ENCODE measurements around the gene DOK4.

The DOK4 gene

DNA sequence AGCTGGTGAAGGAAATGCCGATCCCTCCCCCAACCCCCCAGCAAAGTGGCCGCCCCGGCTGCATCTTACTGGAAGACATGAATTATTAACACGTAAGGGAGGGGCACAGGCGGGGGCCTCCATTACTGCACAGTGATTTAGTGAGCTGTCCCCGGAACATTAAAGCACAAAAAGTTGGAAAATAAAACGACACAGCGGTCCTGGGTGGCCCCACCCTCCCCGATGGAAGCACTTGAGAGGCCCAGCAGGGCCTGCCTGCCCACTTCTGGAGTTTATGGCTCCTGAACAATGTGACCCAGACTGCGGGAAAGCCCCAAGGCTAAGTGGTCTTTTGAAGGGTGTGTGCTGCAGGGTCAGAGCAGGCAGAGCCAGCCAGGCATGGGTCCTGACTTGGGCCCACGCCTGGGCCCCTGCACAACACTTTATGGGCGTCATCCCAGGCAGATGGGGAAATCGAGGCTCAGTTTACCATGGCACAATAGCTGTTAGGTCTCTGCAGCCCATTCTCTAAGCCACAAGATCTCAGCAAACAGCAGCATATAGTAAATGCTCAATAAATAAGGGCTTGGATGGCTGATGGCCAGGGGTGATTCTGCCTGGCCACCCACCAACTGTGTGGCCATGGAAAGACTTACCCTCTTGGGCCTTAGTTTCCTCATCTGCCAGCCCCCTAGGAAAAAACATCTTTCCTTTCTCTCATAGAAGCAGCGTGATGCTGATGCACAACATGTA lies 27.2 kb upstream of the DOK4 start:
- Histone ChIP-seq H3K27ac (ENCODE audit: low read depth, low read length) (no peak overlapping the region), H3K36me3 (ENCODE audit: control insufficient read depth, low read length) (no peaks in the 10 kb centered on the region; the same call in 1 of the 2 replicates), H3F3A (ENCODE audit: control insufficient read depth, insufficient read depth) (no peaks in the 10 kb centered on the region), H3K79me2 (ENCODE audit: control insufficient read depth, low read length) (no peaks in the 10 kb centered on the region), H3K27me3 (ENCODE audit: control insufficient read depth, low read length) (no peaks in the 10 kb centered on the region), H3K9me2 (replicated peaks; ENCODE audit: control insufficient read depth, low read length) (no peaks in the 10 kb centered on the region), H3K4me2 (ENCODE audit: low read length) (no peak overlapping the region), H3K4me3 (ENCODE audit: low read length) (no peak overlapping the region), H3K4me1 (ENCODE audit: control insufficient read depth, low read length) (no peaks in the 10 kb centered on the region), H4K20me1 (ENCODE audit: control insufficient read depth, insufficient read depth, low read depth, low read length) (no peaks in the 10 kb centered on the region), H3K9me3 (ENCODE audit: control insufficient read depth, insufficient read depth, low read length) (no peaks in the 10 kb centered on the region)
- no peak for TF ChIP-seq EZH2phosphoT487 (IDR thresholded peaks at IDR 0.05; ENCODE audit: borderline replicate concordance, low read length)
- TF ChIP-seq, protein P1, sequence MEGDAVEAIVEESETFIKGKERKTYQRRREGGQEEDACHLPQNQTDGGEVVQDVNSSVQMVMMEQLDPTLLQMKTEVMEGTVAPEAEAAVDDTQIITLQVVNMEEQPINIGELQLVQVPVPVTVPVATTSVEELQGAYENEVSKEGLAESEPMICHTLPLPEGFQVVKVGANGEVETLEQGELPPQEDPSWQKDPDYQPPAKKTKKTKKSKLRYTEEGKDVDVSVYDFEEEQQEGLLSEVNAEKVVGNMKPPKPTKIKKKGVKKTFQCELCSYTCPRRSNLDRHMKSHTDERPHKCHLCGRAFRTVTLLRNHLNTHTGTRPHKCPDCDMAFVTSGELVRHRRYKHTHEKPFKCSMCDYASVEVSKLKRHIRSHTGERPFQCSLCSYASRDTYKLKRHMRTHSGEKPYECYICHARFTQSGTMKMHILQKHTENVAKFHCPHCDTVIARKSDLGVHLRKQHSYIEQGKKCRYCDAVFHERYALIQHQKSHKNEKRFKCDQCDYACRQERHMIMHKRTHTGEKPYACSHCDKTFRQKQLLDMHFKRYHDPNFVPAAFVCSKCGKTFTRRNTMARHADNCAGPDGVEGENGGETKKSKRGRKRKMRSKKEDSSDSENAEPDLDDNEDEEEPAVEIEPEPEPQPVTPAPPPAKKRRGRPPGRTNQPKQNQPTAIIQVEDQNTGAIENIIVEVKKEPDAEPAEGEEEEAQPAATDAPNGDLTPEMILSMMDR (IDR thresholded peaks at IDR 0.05; ENCODE audit: low read depth, low read length, poor library complexity, severe bottlenecking): no peak

DNA sequence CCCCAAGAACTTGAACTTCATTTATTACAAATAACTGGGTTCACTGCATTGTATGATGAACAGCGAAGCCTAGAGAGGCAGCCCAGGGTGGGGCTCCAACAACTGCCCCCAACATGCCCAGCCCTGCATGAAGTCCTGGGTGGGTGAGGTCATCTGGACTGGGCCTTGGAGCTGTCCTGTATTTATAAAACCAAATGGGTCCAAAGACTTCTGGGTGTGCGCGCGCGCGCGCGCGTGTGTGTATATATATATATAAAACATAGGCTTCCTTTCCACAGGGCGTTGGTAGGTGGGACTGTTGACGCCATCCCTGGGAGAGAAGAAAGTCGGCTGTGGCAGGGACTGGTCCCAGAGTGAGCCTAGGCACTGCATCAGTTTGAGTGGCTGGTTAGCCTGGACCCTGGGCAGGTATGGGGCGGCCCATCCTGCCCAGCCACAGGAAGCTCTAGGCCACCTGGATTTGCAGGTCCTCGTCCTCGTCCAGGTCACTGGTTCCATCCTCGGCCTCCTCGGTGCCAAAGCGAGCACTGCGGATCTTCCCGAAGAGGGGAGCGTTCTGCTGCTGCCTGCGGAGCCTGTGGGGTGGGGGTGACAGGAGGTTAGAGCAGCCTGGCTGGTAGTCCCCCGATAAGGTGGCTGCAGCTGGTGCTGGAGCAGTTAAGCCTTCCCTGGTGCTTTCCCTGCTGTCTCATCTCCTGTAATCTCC lies 26.2 kb upstream of the DOK4 start:
- H4K20me1 ChIP-seq (ENCODE audit: control insufficient read depth, insufficient read depth, low read depth, low read length): no peaks in the 10 kb centered on the region
- TF ChIP-seq, protein P1 (IDR thresholded peaks at IDR 0.05; ENCODE audit: low read depth, low read length, poor library complexity, severe bottlenecking): no peak
- TF ChIP-seq EZH2phosphoT487 (IDR thresholded peaks at IDR 0.05; ENCODE audit: borderline replicate concordance, low read length): no peak
- no peaks in the 10 kb centered on the region for H3K9me3 ChIP-seq (ENCODE audit: control insufficient read depth, insufficient read depth, low read length)
- no peak overlapping the region for H3K4me3 ChIP-seq (ENCODE audit: low read length)
- no peaks in the 10 kb centered on the region for H3K4me1 ChIP-seq (ENCODE audit: control insufficient read depth, low read length)
- H3K27ac ChIP-seq (ENCODE audit: low read depth, low read length): no peak overlapping the region
- peaks cover 7% of the 10 kb centered on the region for H3K27me3 ChIP-seq (ENCODE audit: control insufficient read depth, low read length)
- no peaks in the 10 kb centered on the region for H3K9me2 ChIP-seq (replicated peaks; ENCODE audit: control insufficient read depth, low read length)
- no peaks in the 10 kb centered on the region for H3K36me3 ChIP-seq (ENCODE audit: control insufficient read depth, low read length)
- H3K79me2 ChIP-seq (ENCODE audit: control insufficient read depth, low read length): no peaks in the 10 kb centered on the region
- no peaks in the 10 kb centered on the region for H3F3A ChIP-seq (ENCODE audit: control insufficient read depth, insufficient read depth)
- H3K4me2 ChIP-seq (ENCODE audit: low read length): no peak overlapping the region

DNA sequence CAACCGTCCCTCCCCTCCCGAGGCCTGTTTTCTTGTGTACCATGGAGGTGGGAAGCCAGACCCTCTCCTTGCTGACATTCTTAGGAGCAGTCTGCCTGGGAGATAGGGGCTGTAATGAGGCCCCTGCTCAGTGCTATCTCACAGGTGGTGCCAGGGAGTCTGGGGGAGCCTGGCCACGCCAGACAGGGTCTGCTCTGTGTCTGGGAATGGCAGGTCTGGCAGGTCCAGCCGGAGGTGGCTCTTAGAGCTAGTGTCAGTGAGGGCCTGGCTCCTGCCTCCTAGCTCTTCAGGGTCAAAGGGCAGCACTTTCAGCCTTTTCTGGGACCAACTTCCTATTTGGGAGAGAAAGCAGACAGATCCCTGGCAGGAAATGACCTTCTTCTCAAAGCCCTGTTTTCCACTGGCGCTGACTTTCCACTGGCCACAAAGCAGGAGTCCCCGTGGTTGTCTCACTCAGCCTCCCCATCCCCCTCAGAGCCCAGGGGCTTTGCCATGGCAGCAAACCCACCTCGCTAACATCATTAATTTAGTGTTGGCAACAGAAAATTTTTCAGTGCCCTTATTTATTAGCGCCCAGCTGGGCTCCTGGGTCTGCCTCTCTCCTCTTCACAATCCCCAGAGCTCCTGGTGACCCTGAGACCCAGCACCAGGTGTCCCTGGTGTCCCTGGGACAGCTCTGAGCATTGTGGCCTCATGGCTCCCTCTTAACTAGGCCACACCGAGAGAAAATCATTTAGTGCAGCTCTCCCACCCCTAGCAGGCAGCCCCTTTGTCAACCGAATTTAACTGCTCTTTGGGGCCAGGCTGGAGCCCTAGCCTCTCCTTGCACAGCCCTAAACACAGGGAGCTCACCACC lies 24.0 kb upstream of the DOK4 start:
- H3K27me3 ChIP-seq (ENCODE audit: control insufficient read depth, low read length): peaks cover 24% of the 10 kb centered on the region

More for the DNA sequence above, 24.0 kb upstream of the DOK4 start:
- H3K4me2 ChIP-seq (ENCODE audit: low read length): no peak overlapping the region
- no peaks in the 10 kb centered on the region for H3F3A ChIP-seq (ENCODE audit: control insufficient read depth, insufficient read depth)
- no peaks in the 10 kb centered on the region for H4K20me1 ChIP-seq (ENCODE audit: control insufficient read depth, insufficient read depth, low read depth, low read length)
- no peaks in the 10 kb centered on the region for H3K9me3 ChIP-seq (ENCODE audit: control insufficient read depth, insufficient read depth, low read length)
- no peaks in the 10 kb centered on the region for H3K4me1 ChIP-seq (ENCODE audit: control insufficient read depth, low read length)
- H3K79me2 ChIP-seq (ENCODE audit: control insufficient read depth, low read length): no peaks in the 10 kb centered on the region
- H3K36me3 ChIP-seq (ENCODE audit: control insufficient read depth, low read length): no peaks in the 10 kb centered on the region
- no peak overlapping the region for H3K4me3 ChIP-seq (ENCODE audit: low read length)
- no peaks in the 10 kb centered on the region for H3K9me2 ChIP-seq (replicated peaks; ENCODE audit: control insufficient read depth, low read length)
- no peak overlapping the region for H3K27ac ChIP-seq (ENCODE audit: low read depth, low read length)
- TF ChIP-seq EZH2phosphoT487 (IDR thresholded peaks at IDR 0.05; ENCODE audit: borderline replicate concordance, low read length): no peak

Measured in DOHH2 (cell line).